HG02678 (cell line): Measurements from ENCODE around the gene SCO2.

Experiments used
- ATAC-seq: cut with Tn5 transposase; IDR thresholded peaks from one replicate; pipeline ENCODE4 v1.9.1; 2021; ENCODE audit warnings: mild to moderate bottlenecking, moderate library complexity; ENCODE audit not compliant: unreplicated experiment

Gene SCO2

DNA sequence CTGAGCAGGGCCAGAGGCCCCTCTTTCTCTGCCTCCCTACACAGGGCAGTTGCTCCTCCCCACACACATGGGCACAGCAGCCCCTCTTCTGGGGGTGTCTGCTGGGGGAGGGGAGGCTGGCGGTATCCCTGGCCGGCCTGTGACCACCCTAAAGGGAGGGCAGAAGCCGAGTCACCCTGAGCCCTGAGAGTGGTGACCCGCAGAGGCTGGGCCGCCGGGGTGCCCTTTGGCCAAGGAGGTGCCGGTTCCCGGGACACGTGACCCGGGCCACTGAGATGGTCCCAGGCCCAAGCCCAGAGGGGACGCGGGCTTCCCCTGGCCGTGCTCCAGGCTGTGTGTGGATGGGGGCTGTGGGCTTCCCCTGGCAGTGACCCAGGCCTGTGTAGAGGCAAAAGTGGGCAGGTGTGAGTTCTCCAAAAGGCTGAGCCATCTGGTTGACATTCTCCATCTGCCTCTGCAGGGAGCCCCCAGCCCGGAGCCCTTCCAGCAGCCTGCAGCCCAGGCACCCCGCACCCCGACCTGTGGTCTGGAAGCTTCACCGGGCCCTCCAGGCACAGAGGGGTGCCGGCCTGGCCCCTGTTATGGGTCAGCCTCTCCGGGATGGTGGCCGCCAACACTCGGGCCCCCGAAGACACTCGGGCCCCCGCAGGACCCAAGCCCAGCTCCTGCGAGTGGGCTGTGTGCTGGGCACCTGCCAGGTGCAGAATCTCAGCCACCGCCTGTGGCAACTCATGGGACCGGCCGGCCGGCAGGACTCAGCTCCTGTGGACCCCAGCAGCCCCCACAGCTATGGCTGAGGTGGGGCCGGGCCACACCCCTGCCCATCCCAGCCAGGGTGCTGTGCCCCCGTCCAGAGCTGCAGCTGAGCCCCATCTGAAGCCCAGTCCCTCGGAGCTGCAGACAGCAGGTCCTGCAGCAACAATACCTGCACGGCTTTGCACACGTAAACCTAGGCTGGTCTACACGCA is 43.0 kb downstream of the SCO2 start:
- no peak for ATAC-seq

DNA sequence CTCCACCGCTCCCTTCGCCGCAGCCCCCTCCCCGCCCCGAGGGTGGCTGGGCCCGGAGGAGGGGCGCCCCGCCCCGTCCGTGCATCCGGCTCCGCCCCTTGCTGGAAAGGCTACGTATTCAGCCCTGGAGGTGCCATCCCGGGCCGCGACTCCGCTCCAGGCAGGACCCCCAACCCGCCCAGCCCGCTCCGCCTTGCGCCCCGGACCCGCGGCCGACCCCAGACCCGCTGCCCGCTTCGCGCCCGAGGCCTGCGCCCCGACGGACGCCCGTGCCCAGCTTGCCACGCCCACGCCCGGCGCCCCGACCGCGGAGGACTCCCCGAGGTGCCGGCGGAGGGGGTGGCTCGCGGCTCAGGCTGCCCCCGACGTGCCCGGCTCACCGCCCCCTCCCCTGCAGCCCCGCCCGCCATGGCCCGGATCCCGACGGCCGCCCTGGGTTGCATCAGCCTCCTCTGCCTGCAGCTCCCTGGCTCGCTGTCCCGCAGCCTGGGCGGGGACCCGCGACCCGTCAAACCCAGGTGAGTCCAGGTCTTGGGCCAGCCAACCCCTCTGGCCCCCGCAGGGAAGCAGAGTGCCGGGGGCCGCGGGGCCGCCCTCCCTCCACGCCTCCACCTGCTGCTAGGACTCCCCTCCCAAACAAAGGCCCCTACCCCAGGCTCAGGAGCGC is 43.8 kb downstream of the SCO2 start, which contains the start of gene ADM2:
TSS of gene ADM2 (plus strand) at position 104 of the 667 bp plus-strand sequence. CDS start at position 409, 305 bp downstream.
- no peak for ATAC-seq

GRCh38 chr22:50481045-50481439 is 44.4 kb downstream of the SCO2 start:
- ATAC-seq = no peak

GRCh38 chr22:50479721-50480120 is 45.7 kb downstream of the SCO2 start:
- ATAC-seq = no peak

DNA sequence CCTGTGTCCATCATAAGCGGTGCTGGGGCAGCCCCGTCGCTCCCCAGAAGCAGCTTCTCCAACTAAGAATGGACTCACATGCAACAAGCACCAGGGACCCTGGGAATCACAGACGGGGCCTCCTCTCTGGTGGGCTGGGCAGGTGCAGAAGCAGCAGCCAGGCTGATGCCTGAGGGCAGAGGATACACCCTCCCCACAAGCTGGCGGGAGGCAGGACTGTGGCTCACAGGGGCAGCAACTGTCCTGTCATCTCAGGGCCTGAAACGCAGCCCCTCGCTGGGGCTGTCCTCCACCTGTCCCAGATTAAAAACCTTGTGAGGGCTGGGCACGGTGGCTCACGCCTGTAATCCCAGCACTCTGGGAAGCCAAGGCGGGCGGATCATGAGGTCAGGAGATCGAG is 47.5 kb downstream of the SCO2 start:
- no peak for ATAC-seq

GRCh38 chr22:50476868-50477267 is 48.5 kb downstream of the SCO2 start:
- ATAC-seq = no peak

- ATAC-seq = no peak
These were observed 49.8 kb downstream of the SCO2 start for GRCh38 chr22:50475652-50476002.

DNA sequence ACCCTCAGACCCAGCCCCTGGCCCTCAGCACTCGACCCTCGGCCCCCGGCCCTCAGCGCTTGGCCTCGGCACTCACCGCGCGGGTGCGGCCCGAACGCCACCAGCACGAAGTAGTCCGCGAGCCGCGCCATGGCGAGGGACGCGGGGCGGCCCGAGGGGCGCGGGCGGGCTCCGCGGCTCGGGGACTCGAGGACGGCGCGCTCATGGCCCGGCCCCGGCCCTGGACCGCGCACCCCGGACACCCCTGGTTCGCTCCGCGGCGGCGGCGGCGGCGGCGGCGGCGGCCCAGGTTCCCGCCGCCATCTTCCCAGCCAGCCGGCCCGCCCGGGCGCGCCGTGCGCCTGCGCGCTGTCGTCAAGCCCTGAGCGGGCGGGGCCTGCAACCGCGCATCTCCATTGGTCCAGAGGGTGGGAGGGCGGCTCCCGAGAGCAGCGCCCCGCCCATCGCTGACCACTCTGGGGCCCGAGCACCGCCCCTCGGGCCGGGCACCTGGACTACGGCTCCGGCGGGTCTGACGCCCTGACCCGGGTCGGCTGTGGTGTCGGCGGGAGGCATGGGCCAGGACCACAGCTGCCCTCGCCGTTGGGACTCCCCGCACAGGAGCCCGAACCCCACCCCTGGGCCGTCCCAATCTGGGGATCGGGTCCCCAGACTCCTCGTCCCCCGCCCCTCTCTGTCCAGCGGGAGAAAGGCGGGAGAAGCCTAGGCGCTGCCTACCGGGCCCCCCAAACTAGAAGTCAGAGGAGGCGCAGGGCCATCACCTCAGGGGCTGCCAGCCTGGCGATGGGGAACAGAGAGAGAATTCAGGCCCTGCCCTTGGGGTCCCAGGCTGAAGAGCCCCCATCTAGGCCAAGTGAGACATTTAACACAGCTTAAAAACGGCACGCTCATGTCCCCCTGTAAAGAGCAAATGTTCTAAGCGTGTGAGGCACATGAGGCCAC is 50.4 kb downstream of the SCO2 start, which contains the start of gene SBF1:
TSS of gene SBF1 (minus strand) at position 326 of the 942 bp plus-strand sequence. CDS start at position 131, 195 bp downstream.
- peak; percentile 78 for ATAC-seq

- no peak for ATAC-seq
These were observed 51.3 kb downstream of the SCO2 start for GRCh38 chr22:50473855-50474671.
